Transverse colon (tissue), 4 donors: ENCODE data around the gene MTCH1.

ENCODE experiments used
- POLR2AphosphoS5 ChIP-seq, 3 donors: sonication (generic); formaldehyde crosslinking; IDR thresholded peaks; one replicate each; pipeline ENCODE4 v1.6.1; 2016; ENCODE audit warnings: antibody characterized with exemption in 3 of 3
- TF ChIP-seq, protein P1 (sequence below), 5 experiments: fragments of 200-600 bp in 3 of 5; fragments of 450-650 bp in 2 of 5; sonication (generic) in 3 of 5; IDR thresholded peaks; 1 replicate in 2 of 5; 2 replicates in 3 of 5; pipeline ENCODE4 v1.5.1; 2016 to 2017; ENCODE audit warnings: antibody characterized with exemption in 5 of 5, inconsistent platforms in 3 of 5, mild to moderate bottlenecking in 2 of 5, moderate library complexity in 1 of 5

GRCh38 chr6:36949636-36950035 is 36.4 kb downstream of the MTCH1 start:
- TF ChIP-seq, protein P1, sequence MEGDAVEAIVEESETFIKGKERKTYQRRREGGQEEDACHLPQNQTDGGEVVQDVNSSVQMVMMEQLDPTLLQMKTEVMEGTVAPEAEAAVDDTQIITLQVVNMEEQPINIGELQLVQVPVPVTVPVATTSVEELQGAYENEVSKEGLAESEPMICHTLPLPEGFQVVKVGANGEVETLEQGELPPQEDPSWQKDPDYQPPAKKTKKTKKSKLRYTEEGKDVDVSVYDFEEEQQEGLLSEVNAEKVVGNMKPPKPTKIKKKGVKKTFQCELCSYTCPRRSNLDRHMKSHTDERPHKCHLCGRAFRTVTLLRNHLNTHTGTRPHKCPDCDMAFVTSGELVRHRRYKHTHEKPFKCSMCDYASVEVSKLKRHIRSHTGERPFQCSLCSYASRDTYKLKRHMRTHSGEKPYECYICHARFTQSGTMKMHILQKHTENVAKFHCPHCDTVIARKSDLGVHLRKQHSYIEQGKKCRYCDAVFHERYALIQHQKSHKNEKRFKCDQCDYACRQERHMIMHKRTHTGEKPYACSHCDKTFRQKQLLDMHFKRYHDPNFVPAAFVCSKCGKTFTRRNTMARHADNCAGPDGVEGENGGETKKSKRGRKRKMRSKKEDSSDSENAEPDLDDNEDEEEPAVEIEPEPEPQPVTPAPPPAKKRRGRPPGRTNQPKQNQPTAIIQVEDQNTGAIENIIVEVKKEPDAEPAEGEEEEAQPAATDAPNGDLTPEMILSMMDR (IDR thresholded peaks at IDR 0.05), result no peak
- TF ChIP-seq POLR2AphosphoS5 (IDR thresholded peaks at IDR 0.05), result no peak
